IPS-NIHi7 (cell line): ENCODE results near the gene MPG.

Experiments
- DNase-seq: peaks from one replicate; pipeline ENCODE4 v3.0.0; 2012; ENCODE audit warnings: mixed read lengths; ENCODE audit errors: extremely low spot score

The MPG gene

DNA sequence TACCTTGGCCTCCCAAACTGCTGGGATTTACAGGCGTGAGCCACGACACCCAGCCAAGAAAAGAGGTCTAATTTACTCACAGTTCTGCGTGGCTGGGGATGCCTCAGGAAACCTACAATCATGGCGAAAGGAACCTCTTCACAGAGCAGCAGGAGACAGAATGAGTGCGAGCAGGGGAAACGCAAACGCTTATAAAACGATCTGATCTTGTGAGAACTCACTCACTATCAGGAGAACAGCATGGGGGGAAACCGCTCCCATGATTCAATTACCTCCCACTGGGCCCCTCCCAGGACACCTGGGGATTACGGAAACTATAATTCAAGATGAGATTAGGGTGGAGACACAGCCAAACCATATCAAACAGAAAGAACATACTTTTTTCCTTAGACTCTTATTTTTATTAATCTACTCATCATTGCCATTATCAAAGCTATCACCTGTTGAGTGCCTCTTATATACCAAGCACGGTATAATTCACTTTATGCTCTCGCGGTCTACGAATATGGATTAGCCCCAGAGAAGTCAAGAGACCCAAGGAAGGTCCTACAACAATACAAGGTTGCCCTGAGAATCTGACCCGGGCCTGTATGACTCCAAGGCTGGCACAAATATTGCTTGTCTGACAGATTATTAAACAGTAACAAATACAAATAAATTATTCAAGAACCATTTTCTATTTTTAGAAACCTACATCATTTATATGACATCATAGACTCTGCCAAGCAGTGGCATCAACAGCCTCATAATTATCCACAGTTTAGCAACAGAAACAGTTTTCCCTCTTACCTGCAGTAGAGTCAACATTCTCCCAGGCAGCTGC, 27.0 kb upstream of the MPG start:
- no peak for DNase-seq

DNA sequence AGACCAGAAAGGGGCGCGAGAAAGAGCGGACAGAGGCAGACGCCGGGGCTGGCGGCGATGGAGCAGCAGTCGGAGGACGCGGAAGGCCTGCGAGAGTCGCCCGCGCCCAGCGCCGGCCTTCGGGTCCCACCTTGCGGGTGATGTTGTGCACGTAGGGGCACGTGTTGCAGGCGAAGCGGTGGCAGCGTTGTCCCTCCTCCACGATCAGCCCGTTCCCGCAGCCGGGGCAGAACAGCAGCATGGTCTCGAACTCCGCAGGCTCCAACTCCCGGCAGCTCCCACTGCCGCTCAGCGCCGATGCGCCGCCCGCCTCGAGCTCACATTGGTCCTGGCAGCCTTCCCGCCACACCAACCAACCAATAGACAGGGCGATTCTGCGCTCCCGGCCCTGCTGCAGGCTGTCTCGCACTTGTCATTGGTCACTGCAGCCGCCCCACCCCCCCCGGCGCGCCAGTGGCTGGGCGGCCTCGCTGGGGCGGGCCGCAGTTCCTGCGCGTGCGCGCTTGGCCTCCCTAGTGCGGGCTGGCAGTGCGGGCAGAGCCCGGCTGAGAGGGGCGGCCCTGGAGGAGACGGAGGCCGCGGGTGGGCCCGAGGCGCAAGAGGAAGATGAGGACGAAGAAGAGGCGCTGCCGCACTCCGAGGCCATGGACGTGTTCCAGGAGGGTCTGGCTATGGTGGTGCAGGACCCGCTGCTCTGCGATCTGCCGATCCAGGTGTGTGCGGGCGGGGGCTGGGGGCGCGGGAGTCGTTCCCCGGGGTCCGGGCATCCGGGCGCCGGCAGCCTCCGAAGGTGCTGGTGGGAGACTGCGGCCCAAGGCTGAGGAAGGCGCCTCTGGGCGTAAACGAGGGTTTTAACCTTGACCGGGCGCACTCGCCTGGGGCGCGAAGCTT, 24.4 kb upstream of the MPG start, which contains the start of the genes POLR3K and SNRNP25:
TSS of gene POLR3K (minus strand) at position 263 of the 891 bp plus-strand sequence. CDS start at position 241, 22 bp downstream.
TSS of gene SNRNP25 (plus strand) at position 483 of the 891 bp plus-strand sequence. CDS start at position 672, 189 bp downstream.
- peak; percentile 100 for DNase-seq

DNA sequence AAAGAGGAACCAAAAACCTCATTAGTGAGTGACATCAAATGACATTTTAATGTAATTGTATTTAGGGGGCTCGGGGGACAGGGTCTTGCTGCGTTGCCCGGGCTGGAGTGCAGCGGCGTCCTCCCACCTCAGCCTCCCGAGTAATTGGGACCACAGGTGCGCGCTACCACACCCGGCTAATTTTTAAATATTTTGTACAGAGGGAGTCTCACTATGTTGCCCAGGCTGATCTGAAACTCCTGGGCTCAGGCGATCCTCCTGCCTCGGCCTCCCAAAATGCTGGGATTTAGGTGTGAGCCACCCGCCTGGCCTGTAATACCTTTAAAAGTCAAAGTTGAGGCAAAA, 23.8 kb upstream of the MPG start:
- DNase-seq, result no peak

DNA sequence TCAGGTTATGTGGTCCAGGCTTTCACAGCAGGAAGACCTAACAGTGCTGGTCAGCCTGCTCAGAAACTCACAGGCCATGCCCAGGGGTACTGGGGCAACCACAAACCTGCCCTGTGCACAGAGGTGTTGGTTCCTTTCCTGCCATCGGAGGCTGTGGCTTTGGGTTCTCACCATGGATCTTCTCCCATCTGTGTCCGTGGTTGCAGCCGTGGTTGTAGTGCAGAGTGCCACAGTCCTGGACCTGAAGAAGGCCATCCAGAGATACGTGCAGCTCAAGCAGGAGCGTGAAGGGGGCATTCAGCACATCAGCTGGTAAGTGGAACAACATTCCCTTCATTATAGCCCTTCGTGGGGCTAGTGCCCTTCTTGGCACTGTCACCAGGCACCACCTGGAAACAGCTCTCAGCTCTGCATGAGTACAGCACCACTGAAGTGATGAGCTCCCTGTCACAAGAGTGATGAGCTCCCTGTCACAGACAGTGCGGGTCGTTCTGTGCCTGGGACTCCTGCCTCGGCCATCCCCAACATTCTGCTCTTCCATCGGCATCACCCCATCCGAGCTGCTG, 22.4 kb upstream of the MPG start:
- no peak for DNase-seq

DNA sequence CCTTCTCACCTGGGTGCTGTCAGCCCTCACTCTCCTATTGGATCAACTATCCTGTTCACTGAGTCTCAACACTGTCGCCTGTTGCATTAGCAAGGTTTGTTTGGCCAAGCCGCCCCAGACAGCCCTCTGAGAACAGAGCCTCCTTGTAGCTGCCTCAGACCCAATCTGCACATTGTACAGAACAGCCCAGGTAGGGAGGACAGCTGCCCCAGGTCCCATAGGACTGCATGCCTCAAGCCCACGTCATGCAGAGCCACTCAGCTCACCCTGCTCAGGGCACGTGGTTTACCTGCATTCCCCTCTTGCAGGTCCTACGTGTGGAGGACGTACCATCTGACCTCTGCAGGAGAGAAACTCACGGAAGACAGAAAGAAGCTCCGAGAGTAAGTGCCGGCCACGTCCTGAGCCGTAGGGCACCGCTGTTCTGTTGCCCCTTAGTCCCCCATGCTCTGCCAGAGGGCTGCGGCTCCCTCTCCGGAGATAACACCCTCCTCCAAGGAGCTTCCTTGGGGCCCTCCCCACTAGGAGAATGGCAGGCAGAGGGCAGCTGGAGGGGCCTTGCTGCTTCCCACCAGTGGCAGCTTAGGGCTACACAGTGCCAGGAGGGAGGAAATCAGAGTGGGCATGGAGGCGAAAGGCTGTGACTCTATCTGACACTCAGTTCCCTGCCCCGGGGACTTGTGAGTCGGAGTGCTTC, 21.6 kb upstream of the MPG start:
- no peak for DNase-seq

DNA sequence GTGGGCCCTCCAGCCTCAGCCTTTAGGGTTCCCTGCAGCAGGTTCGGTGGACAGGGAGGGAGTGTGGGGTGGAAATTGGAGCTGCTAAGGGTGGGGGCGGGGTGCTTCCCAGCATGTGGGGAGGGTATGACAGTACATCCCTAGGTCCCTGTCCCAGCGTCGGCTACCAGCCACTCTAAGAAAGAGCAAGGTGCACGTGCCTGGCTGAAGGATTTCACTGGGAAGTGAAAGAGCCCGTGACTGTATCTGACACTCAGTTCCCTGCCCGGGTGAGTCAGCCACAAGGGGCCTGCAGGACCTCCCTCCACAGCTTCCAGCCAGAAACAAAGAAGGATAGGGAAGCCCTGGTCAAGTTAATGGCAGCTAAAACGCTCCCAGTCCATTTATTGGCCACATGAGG, 20.3 kb upstream of the MPG start:
- no peak for DNase-seq

DNA sequence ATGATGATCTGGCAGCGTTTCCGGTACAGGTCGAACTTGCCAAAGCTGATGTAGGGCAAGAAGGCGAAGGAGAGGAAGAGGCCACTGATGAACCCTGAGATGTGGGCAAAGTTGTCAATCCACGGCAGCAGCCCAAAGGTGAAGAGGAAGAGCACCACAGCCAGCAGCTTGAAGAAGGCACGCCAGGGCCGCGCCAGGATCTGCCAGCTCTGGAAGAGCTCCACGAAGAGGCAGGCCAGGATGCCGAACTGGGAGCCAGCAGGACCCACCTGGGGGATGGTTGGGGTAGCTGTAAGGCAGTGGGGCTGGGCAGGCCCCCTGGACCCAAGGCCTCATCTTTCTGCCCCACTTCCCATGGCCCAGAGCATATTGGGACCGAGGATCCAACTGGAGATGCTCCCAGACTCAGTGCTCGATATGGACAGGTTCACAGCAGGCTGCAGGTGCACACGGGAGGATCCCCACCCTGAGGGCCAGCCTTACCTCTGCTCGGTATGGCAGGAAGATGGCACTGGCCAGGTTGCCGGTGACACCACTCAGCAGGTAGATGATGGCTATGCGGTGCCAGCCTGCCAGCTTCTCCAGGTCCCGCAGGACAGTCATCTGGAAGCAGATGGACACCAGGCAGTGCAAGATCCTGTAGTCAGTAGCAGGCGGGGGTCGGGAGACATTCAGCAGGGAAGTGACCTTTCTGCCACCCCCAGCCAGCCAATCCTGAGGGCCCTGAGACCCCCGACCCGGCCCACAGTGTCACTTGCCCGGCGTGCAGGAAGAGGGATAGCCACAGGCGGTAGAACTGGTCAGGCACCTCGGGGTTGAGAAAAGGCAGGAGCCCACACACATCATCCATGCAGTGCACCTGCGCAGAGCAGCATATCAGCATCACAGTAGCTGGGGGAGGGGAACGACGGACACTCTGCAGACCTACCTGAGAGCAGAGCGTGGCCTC, 19.3 kb upstream of the MPG start:
- DNase-seq, result no peak

DNA sequence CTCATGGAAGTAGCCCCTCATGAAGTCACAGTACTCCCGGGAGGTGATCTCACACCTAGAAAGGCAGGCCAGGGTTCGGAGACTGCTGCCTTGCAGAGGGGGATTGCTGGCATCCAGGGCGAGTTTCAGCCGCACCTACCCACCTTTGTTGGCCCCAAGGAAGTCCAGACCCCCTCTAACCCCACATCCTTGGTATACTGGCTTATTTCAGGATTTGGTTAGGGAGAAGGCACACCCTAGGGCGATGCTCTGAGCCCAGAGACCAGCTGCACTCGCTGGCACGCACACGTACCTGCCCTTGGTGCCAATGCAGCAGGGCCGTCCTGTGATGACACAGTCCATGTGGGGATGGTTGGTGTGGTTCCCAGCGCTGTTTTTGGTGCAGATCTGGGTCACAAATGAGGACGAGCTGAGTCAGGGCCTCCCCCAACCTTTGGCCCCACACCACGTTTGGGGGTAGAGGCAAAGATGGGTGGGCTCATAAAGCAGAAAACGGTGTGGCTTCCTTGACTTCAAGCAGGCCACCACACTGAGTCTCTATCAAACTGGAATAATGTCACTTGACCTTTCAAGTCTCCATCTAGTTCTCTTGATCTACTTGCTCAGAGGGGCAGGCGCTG, 18.5 kb upstream of the MPG start:
- no peak for DNase-seq

DNA sequence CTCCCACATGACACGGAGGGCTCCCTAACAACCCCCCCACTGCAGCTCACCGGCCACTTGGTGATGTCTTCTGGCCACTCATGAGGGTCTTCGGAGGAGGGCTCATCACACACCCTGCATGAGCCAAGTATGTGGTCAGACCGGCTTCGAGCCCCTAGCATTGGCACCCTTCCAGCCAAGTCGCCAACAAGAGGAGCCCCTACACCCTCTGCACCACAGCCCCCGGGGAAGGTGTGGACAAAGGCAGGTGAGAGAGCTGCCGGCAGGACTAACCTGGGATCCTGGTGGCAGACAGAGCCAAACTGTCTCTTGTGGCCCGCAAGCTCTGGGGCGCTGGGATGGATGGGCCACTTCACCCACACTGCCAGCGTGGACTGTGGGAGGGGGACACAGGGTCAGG, 17.9 kb upstream of the MPG start:
- DNase-seq, result no peak

DNA sequence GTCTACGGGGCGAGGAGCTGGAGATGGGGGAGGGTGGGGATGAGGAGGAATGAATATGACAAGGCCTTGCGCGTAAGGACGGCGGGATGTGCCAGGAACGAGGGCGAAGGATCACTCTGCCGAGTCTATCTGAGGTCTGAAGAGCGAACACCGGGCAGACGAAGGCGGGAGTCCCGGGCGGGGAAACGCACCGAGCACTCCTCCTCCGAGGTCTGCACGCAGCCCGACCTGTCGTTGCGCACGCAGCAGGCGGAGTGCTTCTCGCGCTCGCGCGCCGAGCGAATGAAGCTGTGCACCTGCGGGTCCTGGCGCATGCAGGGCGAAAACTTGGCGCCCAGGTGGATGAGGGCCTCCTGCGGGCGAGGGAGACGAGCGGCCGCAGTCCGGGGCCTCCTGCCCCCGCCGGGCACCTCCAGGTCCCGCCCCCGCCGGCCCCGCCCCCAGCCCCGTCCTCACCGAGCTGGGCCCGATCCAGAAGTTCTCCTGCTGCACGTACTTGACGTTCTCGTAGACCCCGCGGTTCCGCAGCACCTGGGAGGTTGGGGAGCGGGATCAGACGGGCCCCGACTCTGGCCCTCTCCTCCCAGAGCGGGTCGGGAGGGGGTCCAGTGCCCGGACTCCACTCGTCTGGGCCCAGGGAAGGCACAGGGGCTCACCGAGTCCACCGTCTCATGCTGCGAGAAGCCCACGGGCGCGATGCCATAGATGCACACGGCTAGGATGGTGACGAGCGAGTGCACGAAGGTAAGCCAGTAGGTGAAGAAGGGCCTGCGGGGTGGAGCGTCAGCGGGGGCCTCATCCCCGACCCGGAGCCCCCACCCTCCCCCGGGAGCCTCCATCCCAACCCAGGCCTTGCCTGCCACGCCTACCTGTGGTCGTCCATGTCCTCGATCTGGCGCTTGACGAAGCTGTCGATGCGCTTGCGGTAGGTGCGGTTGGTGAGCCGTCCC, 16.8 kb upstream of the MPG start:
- DNase-seq, result no peak

DNA sequence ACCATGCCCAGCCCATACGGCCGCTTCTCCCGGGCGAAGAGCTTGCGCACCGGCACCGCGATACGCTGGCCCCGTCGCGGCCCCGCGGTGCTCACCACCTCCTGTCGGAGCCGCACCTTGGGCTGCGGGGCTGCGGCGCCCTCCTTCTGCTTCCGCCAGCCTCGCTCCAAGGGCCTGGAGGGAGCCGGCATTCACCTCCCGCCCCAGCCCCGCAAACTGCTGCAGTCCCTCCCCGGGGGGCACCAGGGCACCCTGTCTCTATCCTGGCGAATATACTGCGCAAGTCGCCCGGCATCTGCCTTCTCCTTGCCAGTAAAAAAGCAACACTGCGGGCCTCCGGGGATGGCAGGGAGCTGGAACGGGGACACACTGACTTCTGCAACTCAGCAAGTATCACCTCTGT, 16.1 kb upstream of the MPG start:
- DNase-seq, result no peak

DNA sequence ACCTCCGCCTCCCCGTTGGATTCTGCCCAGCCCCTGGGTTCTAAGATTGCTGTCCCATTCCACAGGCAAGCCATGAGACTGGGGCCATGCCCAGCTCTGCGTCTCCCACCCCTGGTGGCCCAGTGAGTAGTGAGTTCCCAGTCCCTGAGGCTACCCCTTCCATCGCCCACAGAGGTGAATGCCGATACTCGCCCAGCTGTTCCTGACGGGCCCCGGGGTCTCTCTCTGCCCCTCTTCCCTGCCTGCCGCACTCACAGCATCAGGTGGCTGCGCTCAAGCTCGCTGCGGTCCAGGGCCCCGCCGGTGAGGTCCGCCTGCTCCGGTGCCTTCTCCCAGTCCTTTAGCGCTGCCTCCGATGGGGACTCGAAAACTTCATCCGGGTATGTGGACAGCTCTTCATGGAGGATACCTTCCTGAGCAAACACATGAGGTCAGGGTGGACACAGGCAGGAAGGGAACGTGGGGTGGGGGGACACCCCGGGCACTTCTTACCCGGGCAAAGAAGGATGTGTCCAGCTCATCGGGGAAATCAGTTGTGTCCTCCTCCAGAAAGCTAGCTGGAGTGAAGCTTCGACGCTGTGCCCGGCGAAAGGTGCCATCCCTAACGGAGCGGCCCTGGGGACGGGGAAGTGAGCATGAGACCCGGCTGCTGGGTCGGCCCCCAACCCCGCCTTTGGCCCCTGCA, 15.6 kb upstream of the MPG start:
- no peak for DNase-seq

DNA sequence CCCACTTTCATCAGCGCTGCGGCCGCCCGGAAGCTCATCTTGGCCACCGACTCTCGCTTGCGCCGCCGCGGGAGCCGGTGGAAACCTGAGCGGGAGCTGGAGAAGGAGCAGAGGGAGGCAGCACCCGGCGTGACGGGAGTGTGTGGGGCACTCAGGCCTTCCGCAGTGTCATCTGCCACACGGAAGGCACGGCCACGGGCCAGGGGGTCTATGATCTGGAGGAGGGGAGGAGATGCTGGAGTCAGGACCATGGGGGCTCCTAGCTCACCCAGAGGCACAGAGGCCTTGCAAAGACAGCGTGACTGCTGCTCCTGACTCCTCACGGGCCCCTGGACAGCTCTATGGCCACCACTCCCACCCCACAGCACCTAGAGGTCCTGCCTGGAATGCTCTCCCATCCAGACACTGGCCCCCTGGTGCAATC, 15.0 kb upstream of the MPG start:
- no peak for DNase-seq

DNA sequence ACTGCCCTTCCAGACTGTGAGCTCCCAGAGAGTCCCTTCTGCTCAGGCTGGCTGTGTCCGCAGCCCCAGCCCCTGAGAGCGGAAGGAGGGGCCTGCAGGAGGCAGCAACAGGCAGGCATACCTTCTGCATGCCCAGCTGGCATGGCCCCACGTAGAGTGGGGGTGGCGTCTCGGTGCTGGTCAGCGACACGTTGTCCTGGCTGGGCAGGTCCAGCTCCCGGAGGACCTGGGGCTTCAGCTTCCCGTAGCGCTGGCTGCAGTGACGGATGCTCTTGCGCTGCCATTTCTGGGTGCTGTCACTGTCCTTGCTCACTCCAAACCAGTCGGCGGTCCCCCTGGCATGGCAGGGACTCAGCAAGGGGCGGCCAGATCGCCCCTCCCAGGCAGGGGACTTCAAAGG, 14.6 kb upstream of the MPG start:
- DNase-seq, result no peak

DNA sequence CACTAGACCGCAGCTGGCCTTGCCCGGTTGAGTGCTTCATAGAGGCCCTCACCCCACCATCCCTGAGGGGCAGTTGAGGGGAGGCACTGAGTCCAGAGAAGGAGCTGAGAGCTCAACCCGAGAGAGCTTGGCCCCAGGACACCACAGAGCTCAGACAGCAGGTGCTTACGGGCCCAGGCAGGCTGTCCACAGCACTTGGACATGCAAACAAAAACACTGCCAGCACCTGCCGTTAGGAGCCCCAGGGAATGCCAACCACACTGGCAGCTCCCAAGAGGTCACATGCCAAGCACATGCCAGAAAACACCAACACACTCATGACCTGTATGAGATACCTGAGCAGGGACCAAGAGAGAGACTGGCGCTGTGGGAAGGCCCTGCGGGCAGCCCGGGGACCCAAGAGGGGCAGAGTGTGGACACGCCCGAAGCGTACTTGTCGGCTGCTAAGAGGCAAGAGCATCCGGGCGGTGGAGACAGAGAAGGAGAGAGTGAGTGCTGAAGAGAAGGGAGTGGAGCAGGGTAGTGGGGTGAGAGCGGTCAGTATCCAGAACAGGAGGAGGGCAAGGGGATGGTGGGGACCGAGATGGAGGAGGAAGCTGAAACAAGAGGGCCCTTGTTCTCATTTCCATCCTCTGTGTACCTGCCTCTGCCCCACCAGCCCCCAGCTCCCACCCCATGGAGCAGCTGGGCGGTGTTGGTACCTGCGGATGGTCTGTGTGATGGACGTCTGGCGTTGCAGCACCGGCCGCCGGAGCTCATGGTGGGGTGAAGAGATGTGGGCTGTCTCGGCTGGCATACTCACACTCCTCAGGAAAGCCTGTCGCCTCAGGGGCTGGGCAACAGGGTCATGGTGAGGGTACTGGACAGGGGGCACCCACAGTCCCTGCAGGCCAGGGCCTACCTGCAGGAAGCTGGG, 13.8 kb upstream of the MPG start:
- no peak for DNase-seq

DNA sequence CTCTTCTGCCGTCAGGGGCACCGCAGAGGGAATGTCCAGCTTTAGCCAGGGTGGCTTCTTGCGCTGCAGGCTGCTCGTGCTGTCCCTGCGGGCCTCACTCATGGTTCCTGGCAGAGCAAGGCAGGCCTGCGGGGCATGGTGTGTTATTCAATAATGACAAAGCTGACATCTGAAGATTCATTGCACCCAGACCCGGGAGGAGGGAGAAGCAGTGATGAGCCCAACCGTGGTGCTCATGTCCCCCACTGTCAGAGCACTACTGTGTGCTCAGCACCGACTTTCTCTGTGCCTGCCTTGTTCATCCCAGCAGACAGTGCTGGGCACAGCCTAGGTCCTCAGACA, 13.1 kb upstream of the MPG start:
- DNase-seq, result no peak

DNA sequence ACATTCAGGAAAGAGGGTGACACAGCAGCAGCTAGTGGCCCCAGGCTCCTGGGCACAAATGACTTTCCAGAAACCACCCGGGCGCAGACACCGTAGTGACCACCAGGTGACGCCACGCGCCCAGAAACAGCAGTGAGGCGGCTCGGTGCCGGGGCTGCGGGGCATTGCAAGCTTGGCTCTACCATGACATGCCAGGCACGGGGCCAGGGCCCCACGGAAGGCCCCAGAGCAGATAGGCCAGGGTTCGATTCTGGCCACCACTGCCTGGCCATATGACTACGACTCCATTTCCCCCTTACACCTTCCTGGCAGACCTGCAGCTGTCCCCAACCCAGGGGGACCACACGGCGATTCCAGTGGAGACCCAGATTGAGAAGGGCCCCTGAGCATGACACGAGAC, 12.3 kb upstream of the MPG start:
- peak; percentile 88 for DNase-seq
